Astrocyte of the spinal cord (primary cell): ENCODE data around the gene NR3C2.

Source experiments
- DNase-seq: peaks from one replicate; pipeline ENCODE4 v3.0.0; 2011; ENCODE audit warnings: low read depth, low spot score
- H3K4me3 ChIP-seq: 2 replicates; pipeline ENCODE4 v1.5.1; 2011; ENCODE audit warnings: low read depth, mild to moderate bottlenecking, low read length, moderate library complexity
- in situ Hi-C: cut with HindIII; loops from 2 replicates; pipeline ENCODE4 v1.10.0; 2017; ENCODE audit warnings: low sequenced_read_pairs
- TF ChIP-seq, protein P1 (sequence below): IDR thresholded peaks from 2 replicates; pipeline ENCODE4 v1.5.1; 2012; ENCODE audit warnings: low read depth, mild to moderate bottlenecking, low read length, inconsistent platforms

Gene NR3C2

DNA sequence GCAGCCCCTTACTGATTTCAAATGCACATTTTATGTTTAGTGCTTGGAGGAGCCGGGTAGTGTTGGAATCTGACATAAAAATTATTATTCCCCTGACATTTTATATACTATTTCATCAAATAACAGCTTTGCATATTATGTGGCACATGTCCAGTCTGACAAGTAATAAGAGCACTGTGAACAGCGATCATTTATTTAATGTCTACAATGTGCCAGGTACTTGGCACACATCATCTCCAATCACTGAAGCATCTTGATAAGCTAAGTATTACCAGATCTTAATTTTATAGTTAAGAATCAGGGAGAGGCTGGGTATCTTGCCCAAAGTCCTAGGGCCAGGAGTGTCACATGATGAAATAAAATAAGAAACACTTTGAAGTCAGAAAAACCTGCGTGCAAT, 197.2 kb downstream of the NR3C2 start:
- TF ChIP-seq, protein P1, sequence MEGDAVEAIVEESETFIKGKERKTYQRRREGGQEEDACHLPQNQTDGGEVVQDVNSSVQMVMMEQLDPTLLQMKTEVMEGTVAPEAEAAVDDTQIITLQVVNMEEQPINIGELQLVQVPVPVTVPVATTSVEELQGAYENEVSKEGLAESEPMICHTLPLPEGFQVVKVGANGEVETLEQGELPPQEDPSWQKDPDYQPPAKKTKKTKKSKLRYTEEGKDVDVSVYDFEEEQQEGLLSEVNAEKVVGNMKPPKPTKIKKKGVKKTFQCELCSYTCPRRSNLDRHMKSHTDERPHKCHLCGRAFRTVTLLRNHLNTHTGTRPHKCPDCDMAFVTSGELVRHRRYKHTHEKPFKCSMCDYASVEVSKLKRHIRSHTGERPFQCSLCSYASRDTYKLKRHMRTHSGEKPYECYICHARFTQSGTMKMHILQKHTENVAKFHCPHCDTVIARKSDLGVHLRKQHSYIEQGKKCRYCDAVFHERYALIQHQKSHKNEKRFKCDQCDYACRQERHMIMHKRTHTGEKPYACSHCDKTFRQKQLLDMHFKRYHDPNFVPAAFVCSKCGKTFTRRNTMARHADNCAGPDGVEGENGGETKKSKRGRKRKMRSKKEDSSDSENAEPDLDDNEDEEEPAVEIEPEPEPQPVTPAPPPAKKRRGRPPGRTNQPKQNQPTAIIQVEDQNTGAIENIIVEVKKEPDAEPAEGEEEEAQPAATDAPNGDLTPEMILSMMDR, result no peak
- in situ Hi-C loops, result no loop called here
- no peak overlapping the region for H3K4me3 ChIP-seq
- DNase-seq, result no peak

DNA sequence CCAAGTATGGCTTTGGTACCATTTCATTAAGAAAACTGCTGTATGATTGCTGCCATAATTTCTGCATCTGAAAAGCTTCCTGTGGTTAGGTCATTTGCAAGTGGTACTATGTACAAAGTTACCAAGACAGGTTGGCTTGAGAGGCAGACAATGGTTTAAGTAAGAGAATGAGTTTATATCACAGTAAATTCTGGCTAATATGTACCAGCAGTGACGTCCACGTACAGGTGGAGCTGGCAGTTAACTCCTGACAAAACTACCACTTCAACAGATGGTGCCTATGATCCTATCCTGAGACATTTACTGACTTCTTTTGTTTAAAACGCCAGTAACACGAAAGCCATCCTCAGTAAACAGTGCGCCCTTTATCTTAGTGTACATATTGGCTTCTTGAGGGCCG, 198.4 kb downstream of the NR3C2 start:
- TF ChIP-seq, protein P1, result no peak
- no peak for DNase-seq
- H3K4me3 ChIP-seq, result no peak overlapping the region
- in situ Hi-C loops, result no loop called here

DNA sequence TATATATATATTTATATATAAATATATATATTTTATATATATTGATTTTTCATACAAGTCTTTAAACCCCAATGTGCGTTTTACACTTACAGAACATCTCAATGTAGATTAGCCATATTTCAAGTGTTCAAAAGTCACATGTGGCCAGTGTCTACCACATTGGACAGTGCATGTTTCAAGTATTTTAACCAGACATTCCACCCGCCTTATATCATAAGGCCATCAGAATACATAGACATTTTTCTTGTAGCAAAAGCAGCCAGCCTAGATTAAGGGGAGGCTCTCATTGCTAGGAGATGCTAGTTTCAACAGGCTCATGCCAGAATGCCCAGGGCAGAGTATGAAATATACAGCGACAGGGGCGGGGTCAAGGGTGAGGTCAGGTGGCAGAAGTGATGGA, 202.0 kb downstream of the NR3C2 start:
- H3K4me3 ChIP-seq, result no peak overlapping the region
- DNase-seq, result no peak
- in situ Hi-C loops, result no loop called here
- TF ChIP-seq, protein P1, result no peak

DNA sequence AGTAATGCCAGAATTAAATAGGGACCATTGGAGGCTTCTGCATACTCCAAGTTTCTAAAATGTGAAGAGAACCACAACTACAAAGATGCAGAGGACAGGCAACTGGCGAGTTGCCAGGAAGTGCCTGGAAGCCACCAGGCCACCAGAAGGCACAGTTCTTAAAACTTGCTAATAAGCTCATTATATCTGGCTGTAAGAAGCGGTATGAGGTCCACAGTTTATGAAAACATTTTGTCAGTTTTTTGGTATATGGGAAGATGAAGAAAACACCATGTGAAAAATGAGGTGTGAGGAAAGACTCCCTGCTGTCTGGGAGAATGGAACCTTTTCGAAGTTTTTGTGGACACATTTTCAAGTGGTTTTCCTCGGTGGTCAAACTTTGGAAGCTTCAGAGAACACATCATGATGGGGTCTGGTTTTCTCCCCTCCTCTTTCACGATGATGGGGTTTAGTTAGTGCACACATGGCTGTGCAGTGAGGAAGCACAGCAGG, 202.7 kb downstream of the NR3C2 start:
- no peak overlapping the region for H3K4me3 ChIP-seq
- in situ Hi-C loops, result no loop called here
- TF ChIP-seq, protein P1, result no peak
- no peak for DNase-seq

DNA sequence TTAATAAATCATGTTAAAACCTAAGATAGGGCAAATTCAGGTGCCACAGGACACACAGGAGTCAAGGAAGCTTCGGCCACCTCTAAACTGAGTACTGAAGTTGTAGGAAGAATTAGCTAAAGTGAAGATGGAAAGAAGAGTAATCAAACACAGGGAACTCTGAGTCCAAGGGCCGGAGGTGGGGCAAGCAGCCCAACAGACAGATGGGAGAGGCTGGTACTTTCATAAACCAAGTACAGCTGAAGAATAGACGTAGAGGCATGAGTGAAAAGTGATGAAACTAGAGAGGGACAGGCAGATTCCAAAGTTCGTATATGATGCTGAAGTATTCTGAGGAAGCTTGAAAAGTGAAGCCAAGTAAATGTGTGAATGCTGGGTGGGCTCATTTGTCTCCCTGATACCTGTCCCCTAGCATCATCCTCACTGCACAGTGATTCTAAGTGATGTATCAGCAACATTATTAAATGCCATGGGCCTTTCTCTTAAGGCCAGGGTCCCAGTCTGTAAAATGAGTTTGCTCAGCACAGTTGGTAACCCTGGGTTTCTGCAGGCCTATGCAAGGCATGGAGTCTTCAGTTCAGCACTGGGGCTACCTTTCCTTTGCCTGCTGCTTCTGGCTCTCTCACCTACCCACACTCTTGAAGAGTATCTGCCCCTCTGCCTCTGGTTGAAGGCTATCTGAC, 203.3 kb downstream of the NR3C2 start:
- no peak overlapping the region for H3K4me3 ChIP-seq
- TF ChIP-seq, protein P1, result no peak
- in situ Hi-C loops, result no loop called here
- no peak for DNase-seq

DNA sequence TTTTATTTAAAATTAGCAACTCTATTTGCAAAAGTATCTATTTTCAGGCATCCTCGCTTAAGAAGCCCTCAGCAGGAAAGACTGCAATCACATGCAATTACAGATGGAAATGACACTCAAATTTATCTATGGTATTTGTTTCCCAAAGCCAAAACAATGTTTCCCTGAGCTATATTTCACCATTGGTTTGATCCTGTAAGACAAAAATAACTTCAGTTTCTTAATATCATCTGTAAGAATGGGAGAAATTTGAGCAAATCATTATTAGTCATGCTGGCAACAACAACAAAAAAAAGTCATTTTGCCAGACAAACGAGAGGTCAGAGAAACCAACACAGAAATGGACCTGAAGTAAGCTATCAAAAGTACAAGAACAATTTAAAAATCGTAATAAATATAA, 204.1 kb downstream of the NR3C2 start:
- TF ChIP-seq, protein P1, result no peak
- no peak for DNase-seq
- H3K4me3 ChIP-seq, result no peak overlapping the region
- in situ Hi-C loops, result no loop called here
